Effector memory CD8-positive, alpha-beta T cell (primary cell): ENCODE results near the gene BNC2.
"Not testable (repeated sequence)": the region's sequence is repeated elsewhere in the genome, so short reads cannot be mapped to it uniquely, and the experiment has no call there.

Experiments
- ATAC-seq: fragments of 150-1000 bp; cut with Tn5 transposase; replicated peaks from 2 replicates; pipeline ENCODE4 v1.10.0; 2021; ENCODE audit warnings: mild to moderate bottlenecking, moderate library complexity
- DNase-seq, 3 experiments: peaks; one replicate each; pipeline ENCODE4 v3.0.0; 2021
- H3K27ac Mint-ChIP-seq, 2 donors: one replicate each; pipeline ENCODE4 v1.8.0; 2022; ENCODE audit warnings: mild to moderate bottlenecking in 2 of 2, mixed read lengths in 2 of 2, moderate library complexity in 2 of 2
- H3K27me3 Mint-ChIP-seq, 2 donors: one replicate each; pipeline ENCODE4 v1.8.0; 2022; ENCODE audit warnings: mixed read lengths in 2 of 2
- H3K36me3 Mint-ChIP-seq: one replicate; pipeline ENCODE4 v1.8.0; 2022; ENCODE audit warnings: mild to moderate bottlenecking, moderate library complexity, mixed read lengths; ENCODE audit not compliant: insufficient read depth
- H3K4me1 Mint-ChIP-seq, 2 donors: one replicate each; pipeline ENCODE4 v1.8.0; 2022; ENCODE audit warnings: low read depth in 2 of 2, mixed read lengths in 2 of 2
- H3K4me3 Mint-ChIP-seq, 2 donors: one replicate each; pipeline ENCODE4 v1.8.0; 2022; ENCODE audit warnings: mild to moderate bottlenecking in 2 of 2, mixed read lengths in 2 of 2, moderate library complexity in 2 of 2
- H3K9me3 Mint-ChIP-seq, 2 donors: one replicate each; pipeline ENCODE4 v1.8.0; 2022; ENCODE audit warnings: mixed read lengths in 2 of 2

Gene BNC2

GRCh38 chr9:16485575-16486321, 384.7 kb downstream of the BNC2 start:
- H3K9me3 Mint-ChIP-seq, result peaks cover 5 to 13% of the 10 kb centered on the region in 2 donors
- no peak for ATAC-seq
- no peaks in the 10 kb centered on the region for H3K4me1 Mint-ChIP-seq
- no peak overlapping the region for H3K27ac Mint-ChIP-seq
- DNase-seq, result no peak
- H3K36me3 Mint-ChIP-seq, result no peaks in the 10 kb centered on the region
- no peak overlapping the region for H3K4me3 Mint-ChIP-seq
- no peaks in the 10 kb centered on the region for H3K27me3 Mint-ChIP-seq

DNA sequence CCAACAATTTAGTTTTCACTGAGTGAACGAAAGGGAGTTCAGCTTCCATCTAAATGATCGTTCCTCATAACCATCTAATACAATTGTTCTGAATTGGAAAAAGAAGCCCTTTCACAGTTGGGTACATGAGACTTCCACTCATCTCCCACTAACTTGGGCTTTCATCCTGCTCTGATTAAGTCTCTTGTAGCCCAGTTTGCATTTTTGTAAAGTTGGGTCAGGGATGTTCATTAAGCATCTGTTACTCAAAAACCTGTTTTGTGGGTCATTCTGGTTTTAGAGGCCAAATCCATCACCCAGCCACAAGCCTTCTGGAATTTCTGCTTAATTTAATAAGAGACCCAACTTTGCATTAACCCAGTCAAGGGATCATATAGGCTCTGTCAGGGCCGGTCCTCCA, 385.3 kb downstream of the BNC2 start:
- H3K4me1 Mint-ChIP-seq, result no peaks in the 10 kb centered on the region
- H3K9me3 Mint-ChIP-seq, result peaks cover 0 to 10% of the 10 kb centered on the region in 2 donors
- DNase-seq, result no peak
- no peak overlapping the region for H3K27ac Mint-ChIP-seq
- ATAC-seq, result no peak
- no peak overlapping the region for H3K4me3 Mint-ChIP-seq
- no peaks in the 10 kb centered on the region for H3K36me3 Mint-ChIP-seq
- no peaks in the 10 kb centered on the region for H3K27me3 Mint-ChIP-seq

- ATAC-seq (no peak), DNase-seq (no peak)
- Mint-ChIP-seq H3K27me3 (no peaks in the 10 kb centered on the region), H3K4me3 (no peak overlapping the region), H3K4me1 (no peaks in the 10 kb centered on the region), H3K36me3 (no peaks in the 10 kb centered on the region), H3K9me3 (peaks cover 0 to 8% of the 10 kb centered on the region in 2 donors), H3K27ac (no peak overlapping the region)
Observed at GRCh38 chr9:16484744-16485143, 385.7 kb downstream of the BNC2 start.

DNA sequence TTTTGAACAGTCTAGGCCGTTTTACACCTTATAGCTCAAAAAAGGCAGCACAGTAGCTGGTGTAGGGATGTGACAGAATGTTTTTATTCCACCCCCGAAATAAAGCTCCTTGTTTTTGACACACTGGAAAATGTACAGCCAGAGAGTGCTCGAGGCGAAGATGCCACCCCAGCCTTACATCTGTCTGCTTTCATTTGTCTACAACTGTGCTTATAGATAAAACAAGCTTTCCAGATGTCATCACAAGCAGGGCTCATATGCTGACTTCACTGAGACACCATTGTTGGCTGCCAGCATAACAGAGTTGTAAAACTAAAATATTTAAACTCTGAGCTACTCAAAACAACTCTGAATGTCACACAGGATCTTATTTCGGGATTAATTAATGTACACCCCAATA, 386.3 kb downstream of the BNC2 start:
- Mint-ChIP-seq H3K4me1 (no peaks in the 10 kb centered on the region), H3K4me3 (no peak overlapping the region), H3K27me3 (no peaks in the 10 kb centered on the region), H3K9me3 (peaks cover 0 to 8% of the 10 kb centered on the region in 2 donors), H3K36me3 (no peaks in the 10 kb centered on the region), H3K27ac (no peak overlapping the region)
- ATAC-seq (no peak), DNase-seq (no peak)

DNA sequence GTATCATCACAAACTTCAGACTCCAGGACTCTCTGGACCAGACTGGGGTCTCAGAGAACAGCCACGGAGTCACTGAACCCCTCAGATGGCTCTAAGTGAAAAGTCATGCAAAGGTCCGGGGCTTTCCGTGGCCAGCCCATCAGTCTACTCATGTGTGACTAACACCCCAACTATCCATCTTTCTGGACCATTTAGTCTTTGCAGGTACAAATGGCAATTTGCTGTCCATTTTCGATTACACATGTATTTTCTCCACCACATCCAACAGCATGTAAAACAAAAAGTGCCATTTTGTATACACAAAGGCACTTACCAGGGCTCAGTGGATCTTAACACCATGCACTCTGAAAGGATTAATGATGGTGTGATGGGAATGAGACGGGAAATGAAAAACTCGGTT, 387.7 kb downstream of the BNC2 start:
- Mint-ChIP-seq H3K27ac (no peak overlapping the region), H3K9me3 (peaks cover 0 to 8% of the 10 kb centered on the region in 2 donors)

GRCh38 chr9:16480584-16480983, 389.9 kb downstream of the BNC2 start:
- not testable (repeated sequence) for H3K27ac Mint-ChIP-seq, H3K27me3 Mint-ChIP-seq, DNase-seq, H3K36me3 Mint-ChIP-seq, H3K4me3 Mint-ChIP-seq, H3K4me1 Mint-ChIP-seq, ATAC-seq, H3K9me3 Mint-ChIP-seq

More for the DNA sequence above, 387.7 kb downstream of the BNC2 start:
- DNase-seq (no peak), ATAC-seq (no peak)
- no peak overlapping the region for H3K4me3 Mint-ChIP-seq
- H3K27me3 Mint-ChIP-seq, result no peaks in the 10 kb centered on the region
- no peaks in the 10 kb centered on the region for H3K4me1 Mint-ChIP-seq
- no peaks in the 10 kb centered on the region for H3K36me3 Mint-ChIP-seq

GRCh38 chr9:16475996-16476395, 394.5 kb downstream of the BNC2 start:
- Mint-ChIP-seq H3K4me1 (no peaks in the 10 kb centered on the region), H3K36me3 (no peaks in the 10 kb centered on the region), H3K9me3 (peaks cover 2 to 18% of the 10 kb centered on the region in 2 donors), H3K27ac (no peak overlapping the region), H3K27me3 (no peaks in the 10 kb centered on the region), H3K4me3 (no peak overlapping the region)
- ATAC-seq (no peak), DNase-seq (no peak)

DNA sequence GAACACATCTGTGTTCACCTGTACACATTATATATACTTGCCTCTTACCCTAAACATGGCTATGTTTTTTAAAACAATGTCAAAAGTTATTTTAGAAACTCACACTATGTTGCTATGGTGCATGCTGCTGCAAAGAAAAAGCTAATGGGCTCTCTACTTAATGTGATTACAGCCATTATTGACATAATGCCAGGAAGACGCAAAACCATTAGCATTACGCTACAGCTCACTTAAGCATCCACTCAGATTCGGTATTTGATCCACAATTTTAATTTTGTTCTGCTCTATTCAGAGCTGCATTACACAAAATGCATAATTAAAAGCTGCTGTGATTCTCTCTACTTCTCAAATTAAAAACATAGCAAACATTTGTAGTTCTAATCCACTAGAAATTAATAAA, 395.2 kb downstream of the BNC2 start:
- no peak overlapping the region for H3K4me3 Mint-ChIP-seq
- H3K27ac Mint-ChIP-seq, result no peak overlapping the region
- H3K4me1 Mint-ChIP-seq, result no peaks in the 10 kb centered on the region
- no peaks in the 10 kb centered on the region for H3K36me3 Mint-ChIP-seq
- H3K9me3 Mint-ChIP-seq, result peaks cover 2 to 18% of the 10 kb centered on the region in 2 donors
- no peaks in the 10 kb centered on the region for H3K27me3 Mint-ChIP-seq
- no peak for ATAC-seq
- no peak for DNase-seq

DNA sequence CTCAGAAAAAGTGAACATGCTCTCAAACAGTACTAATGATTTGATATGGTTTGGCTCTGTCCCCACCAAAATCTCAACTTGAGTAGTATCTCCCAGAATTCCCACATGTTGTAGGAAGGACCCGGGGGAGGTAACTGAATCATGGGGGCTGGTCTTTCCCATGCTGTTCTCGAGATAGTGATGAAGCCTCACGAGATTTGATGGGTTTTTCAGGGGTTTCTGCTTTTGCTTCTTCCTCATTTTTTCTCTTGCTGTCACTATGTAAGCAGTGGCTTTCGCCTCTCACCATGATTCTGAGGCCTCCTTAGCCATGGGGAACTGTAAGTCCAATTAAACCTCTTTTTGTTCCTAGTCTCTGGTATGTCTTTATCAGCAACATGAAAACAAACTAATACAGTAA, 401.3 kb downstream of the BNC2 start:
- DNase-seq, result no peak
- H3K4me1 Mint-ChIP-seq, result no peaks in the 10 kb centered on the region
- ATAC-seq, result no peak
- H3K27me3 Mint-ChIP-seq, result no peaks in the 10 kb centered on the region
- H3K4me3 Mint-ChIP-seq, result no peak overlapping the region
- H3K36me3 Mint-ChIP-seq, result no peaks in the 10 kb centered on the region
- peaks cover 0 to 12% of the 10 kb centered on the region in 2 donors for H3K9me3 Mint-ChIP-seq
- no peak overlapping the region for H3K27ac Mint-ChIP-seq

GRCh38 chr9:16461851-16462250, 408.6 kb downstream of the BNC2 start:
- DNase-seq (no peak), ATAC-seq (no peak)
- H3K27ac Mint-ChIP-seq, result no peak overlapping the region
- no peak overlapping the region for H3K4me3 Mint-ChIP-seq
- no peaks in the 10 kb centered on the region for H3K27me3 Mint-ChIP-seq
- peaks cover 4 to 7% of the 10 kb centered on the region in 2 donors for H3K9me3 Mint-ChIP-seq
- no peaks in the 10 kb centered on the region for H3K36me3 Mint-ChIP-seq
- H3K4me1 Mint-ChIP-seq, result no peaks in the 10 kb centered on the region

- ATAC-seq, result no peak
- H3K4me3 Mint-ChIP-seq, result no peak overlapping the region
Observed at GRCh38 chr9:16461137-16461840, 409.2 kb downstream of the BNC2 start.

DNA sequence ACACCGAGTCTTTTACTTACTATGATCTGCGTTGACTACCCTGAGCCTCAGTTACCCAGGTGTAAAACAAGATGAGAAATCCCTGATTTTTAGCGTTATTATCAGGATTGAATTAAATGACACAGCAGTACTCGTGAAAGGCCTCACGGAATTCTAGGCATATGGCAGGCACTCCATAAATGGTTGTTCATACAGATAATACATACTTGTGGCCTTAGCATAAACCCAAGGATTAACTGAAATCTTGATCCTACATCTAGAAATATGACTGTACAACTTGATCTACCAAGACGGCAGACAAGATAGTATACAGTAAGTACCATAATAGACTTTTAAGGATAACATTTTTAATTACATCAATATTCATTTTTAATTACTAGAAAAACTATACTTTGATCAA, 409.8 kb downstream of the BNC2 start:
- no peaks in the 10 kb centered on the region for H3K27me3 Mint-ChIP-seq
- no peak overlapping the region for H3K4me3 Mint-ChIP-seq
- peaks cover 4 to 7% of the 10 kb centered on the region in 2 donors for H3K9me3 Mint-ChIP-seq
- H3K36me3 Mint-ChIP-seq, result no peaks in the 10 kb centered on the region
- ATAC-seq (no peak), DNase-seq (no peak)
- H3K27ac Mint-ChIP-seq, result no peak overlapping the region
- no peaks in the 10 kb centered on the region for H3K4me1 Mint-ChIP-seq

More at GRCh38 chr9:16461137-16461840, 409.2 kb downstream of the BNC2 start:
- Mint-ChIP-seq H3K4me1 (no peaks in the 10 kb centered on the region), H3K36me3 (no peaks in the 10 kb centered on the region), H3K27ac (no peak overlapping the region), H3K27me3 (no peaks in the 10 kb centered on the region), H3K9me3 (peaks cover 4 to 7% of the 10 kb centered on the region in 2 donors)
- no peak for DNase-seq

- DNase-seq, result no peak
- Mint-ChIP-seq H3K9me3 (peaks cover 6 to 7% of the 10 kb centered on the region in 2 donors), H3K27me3 (no peaks in the 10 kb centered on the region), H3K36me3 (no peaks in the 10 kb centered on the region), H3K27ac (no peak overlapping the region), H3K4me1 (no peaks in the 10 kb centered on the region), H3K4me3 (no peak overlapping the region)
- no peak for ATAC-seq
Observed at GRCh38 chr9:16459421-16460148, 410.9 kb downstream of the BNC2 start.
